Fibroblast of lung (primary cell): Measurements from ENCODE around the gene PKIG. TPM values are rescaled to one million over a fixed set of nuclear protein-coding genes. Genes with fewer than 3 reads are reported as not detected.
"Not testable (repeated sequence)": the region's sequence is repeated elsewhere in the genome, so short reads cannot be mapped to it uniquely, and the experiment has no call there.

ENCODE experiments used
- DNase-seq, 2 donors: peaks; one replicate each; pipeline versions ENCODE4 v3.0.0 to v3.0.0-alpha.2; 2010; ENCODE audit warnings: low read depth in 2 of 2
- H2AFZ ChIP-seq: 2 replicates; pipeline ENCODE4 v1.5.1; 2012; ENCODE audit warnings: low read length, control low read depth, inconsistent platforms
- H3K27ac ChIP-seq: 2 replicates; pipeline ENCODE4 v1.5.1; 2011; ENCODE audit warnings: low read length, control low read depth; ENCODE audit not compliant: insufficient read depth
- H3K27me3 ChIP-seq: 2 replicates; pipeline ENCODE4 v1.5.1; 2011; ENCODE audit warnings: mild to moderate bottlenecking, low read length; ENCODE audit not compliant: control insufficient read depth, insufficient read depth
- H3K36me3 ChIP-seq: 2 replicates; pipeline ENCODE4 v1.5.1; 2011; ENCODE audit warnings: low read length; ENCODE audit not compliant: control insufficient read depth, insufficient read depth
- H3K4me1 ChIP-seq: 2 replicates; pipeline ENCODE4 v1.5.1; 2011; ENCODE audit warnings: low read length; ENCODE audit not compliant: control insufficient read depth, insufficient read depth; ENCODE audit errors: extremely low read depth
- H3K4me2 ChIP-seq: 2 replicates; pipeline ENCODE4 v1.5.1; 2011; ENCODE audit warnings: low read length, control low read depth; ENCODE audit not compliant: insufficient read depth; ENCODE audit errors: extremely low read depth
- H3K4me3 ChIP-seq, 4 experiments: fragments of 200-600 bp in 1 of 4; sonication (generic) in 1 of 4; replicated peaks in 1 of 4; 2 replicates each; pipeline ENCODE4 v1.5.1; 2011 to 2016; ENCODE audit warnings: low read length in 4 of 4, low read depth in 3 of 4, mild to moderate bottlenecking in 3 of 4, control low read depth in 2 of 4, inconsistent platforms in 1 of 4, mixed read lengths in 1 of 4; ENCODE audit not compliant: insufficient read depth in 1 of 4; ENCODE audit errors: control extremely low read depth in 1 of 4
- H3K79me2 ChIP-seq: 2 replicates; pipeline ENCODE4 v1.5.1; 2012; ENCODE audit warnings: mild to moderate bottlenecking, low read length, inconsistent platforms; ENCODE audit not compliant: control insufficient read depth, insufficient read depth
- H3K9ac ChIP-seq: 2 replicates; pipeline ENCODE4 v1.5.1; 2011; ENCODE audit warnings: mild to moderate bottlenecking, low read length, control low read depth; ENCODE audit not compliant: insufficient read depth
- H3K9me3 ChIP-seq: 2 replicates; pipeline ENCODE4 v1.5.1; 2012; ENCODE audit warnings: low read depth, low read length; ENCODE audit not compliant: control insufficient read depth, insufficient read depth
- H4K20me1 ChIP-seq: 2 replicates; pipeline ENCODE4 v1.5.1; 2011; ENCODE audit warnings: low read length; ENCODE audit not compliant: control insufficient read depth, insufficient read depth; ENCODE audit errors: extremely low read depth
- EZH2 ChIP-seq: IDR thresholded peaks from 2 replicates; pipeline ENCODE4 v1.5.1; 2012; ENCODE audit warnings: low read length, control low read depth, mild to moderate bottlenecking; ENCODE audit errors: missing control alignments
- polyA plus RNA-seq, 2 donors: library from polyadenylated mRNA; depleted of rRNA in 1 of 2; stranded (reverse) in 1 of 2; unstranded in 1 of 2; fragments of >200 nt; gene quantifications; 2 replicates each; pipeline ENCODE4 v1.2.1, GENCODE V29; 2011 to 2012; ENCODE audit warnings: missing spikeins in 1 of 2
- total RNA-seq: library from RNA; depleted of rRNA; stranded (reverse); fragments of >200 nt; gene quantifications from 2 replicates; pipeline ENCODE4 v1.2.1, GENCODE V29; 2014
- TF ChIP-seq, protein P1 (sequence below), 2 donors: IDR thresholded peaks in 1 of 2; conservative IDR thresholded peaks in 1 of 2; 1 replicate in 1 of 2; 2 replicates in 1 of 2; pipeline ENCODE4 v1.5.1; 2011 to 2012; ENCODE audit warnings: low read length in 2 of 2, control low read depth in 1 of 2, inconsistent platforms in 1 of 2, low read depth in 1 of 2, mild to moderate bottlenecking in 1 of 2

The PKIG gene
- total and polyA plus RNA-seq, 2 donors (not counting 1 experiment from before 2014, with no cell fraction given): 192 to 234 TPM

DNA sequence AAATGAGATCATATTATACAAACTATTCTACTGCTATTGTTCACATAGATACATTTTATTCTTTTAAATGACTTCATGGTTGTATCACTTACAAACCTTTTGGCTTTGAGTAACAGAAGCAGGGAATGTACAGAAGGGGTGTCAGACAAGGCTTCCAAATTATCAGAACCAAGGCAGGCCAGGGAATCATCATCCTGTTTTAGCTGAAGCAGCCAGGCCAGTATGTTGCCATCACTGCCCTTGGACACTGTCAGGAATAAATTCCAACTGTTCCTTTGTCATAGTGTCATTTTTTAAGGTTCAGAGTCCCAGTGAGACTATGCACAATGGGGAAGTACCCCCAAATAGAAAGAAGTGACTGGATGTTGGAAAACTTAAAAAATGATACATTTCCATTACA is 23.1 kb upstream of the PKIG start:
- Histone ChIP-seq H3K27ac (no peak overlapping the region), H3K79me2 (no peaks in the 10 kb centered on the region), H3K9me3 (no peaks in the 10 kb centered on the region), H2AFZ (no peak overlapping the region), H4K20me1 (no peaks in the 10 kb centered on the region), H3K4me1 (peaks cover 2% of the 10 kb centered on the region), H3K27me3 (no peaks in the 10 kb centered on the region), H3K36me3 (no peaks in the 10 kb centered on the region), H3K9ac (no peak overlapping the region), H3K4me2 (no peak overlapping the region), H3K4me3 (no peak overlapping the region)
- TF ChIP-seq, protein P1, sequence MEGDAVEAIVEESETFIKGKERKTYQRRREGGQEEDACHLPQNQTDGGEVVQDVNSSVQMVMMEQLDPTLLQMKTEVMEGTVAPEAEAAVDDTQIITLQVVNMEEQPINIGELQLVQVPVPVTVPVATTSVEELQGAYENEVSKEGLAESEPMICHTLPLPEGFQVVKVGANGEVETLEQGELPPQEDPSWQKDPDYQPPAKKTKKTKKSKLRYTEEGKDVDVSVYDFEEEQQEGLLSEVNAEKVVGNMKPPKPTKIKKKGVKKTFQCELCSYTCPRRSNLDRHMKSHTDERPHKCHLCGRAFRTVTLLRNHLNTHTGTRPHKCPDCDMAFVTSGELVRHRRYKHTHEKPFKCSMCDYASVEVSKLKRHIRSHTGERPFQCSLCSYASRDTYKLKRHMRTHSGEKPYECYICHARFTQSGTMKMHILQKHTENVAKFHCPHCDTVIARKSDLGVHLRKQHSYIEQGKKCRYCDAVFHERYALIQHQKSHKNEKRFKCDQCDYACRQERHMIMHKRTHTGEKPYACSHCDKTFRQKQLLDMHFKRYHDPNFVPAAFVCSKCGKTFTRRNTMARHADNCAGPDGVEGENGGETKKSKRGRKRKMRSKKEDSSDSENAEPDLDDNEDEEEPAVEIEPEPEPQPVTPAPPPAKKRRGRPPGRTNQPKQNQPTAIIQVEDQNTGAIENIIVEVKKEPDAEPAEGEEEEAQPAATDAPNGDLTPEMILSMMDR (conservative IDR thresholded peaks at IDR 0.05 in 1 of 2, IDR thresholded peaks at IDR 0.05 in 1 of 2; ENCODE audit: low read depth in 1 of 2, low read length in 2 of 2): no peak
- no peak for TF ChIP-seq EZH2
- no peak for DNase-seq

DNA sequence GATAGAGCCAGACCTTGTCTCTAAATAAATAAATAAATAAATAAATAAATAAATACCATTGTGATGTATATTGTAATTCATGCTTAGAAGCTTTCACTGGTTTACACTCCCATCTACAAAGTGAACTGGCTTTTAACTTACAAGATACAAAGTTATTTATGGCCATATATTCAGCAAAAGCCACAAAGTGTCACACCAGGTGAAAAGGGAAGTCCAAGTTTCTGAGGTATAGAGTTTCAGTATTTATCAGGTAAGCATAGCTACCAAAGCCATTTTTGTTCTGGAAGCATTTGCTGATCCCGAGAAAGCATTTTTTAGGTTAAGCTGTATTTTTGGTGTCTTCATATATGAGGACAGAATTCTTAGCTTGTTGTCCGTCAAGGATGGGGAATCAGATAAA is 22.1 kb upstream of the PKIG start:
- no peak overlapping the region for H3K4me2 ChIP-seq
- no peak overlapping the region for H3K27ac ChIP-seq
- no peak overlapping the region for H3K4me3 ChIP-seq
- no peak overlapping the region for H2AFZ ChIP-seq
- H3K4me1 ChIP-seq: peaks cover 2% of the 10 kb centered on the region
- H3K36me3 ChIP-seq: no peaks in the 10 kb centered on the region
- H3K27me3 ChIP-seq: no peaks in the 10 kb centered on the region
- H3K9me3 ChIP-seq: no peaks in the 10 kb centered on the region
- no peaks in the 10 kb centered on the region for H4K20me1 ChIP-seq
- H3K9ac ChIP-seq: no peak overlapping the region
- H3K79me2 ChIP-seq: no peaks in the 10 kb centered on the region
- TF ChIP-seq EZH2: no peak
- TF ChIP-seq, protein P1 (conservative IDR thresholded peaks at IDR 0.05 in 1 of 2, IDR thresholded peaks at IDR 0.05 in 1 of 2; ENCODE audit: low read depth in 1 of 2, low read length in 2 of 2): no peak
- no peak for DNase-seq

DNA sequence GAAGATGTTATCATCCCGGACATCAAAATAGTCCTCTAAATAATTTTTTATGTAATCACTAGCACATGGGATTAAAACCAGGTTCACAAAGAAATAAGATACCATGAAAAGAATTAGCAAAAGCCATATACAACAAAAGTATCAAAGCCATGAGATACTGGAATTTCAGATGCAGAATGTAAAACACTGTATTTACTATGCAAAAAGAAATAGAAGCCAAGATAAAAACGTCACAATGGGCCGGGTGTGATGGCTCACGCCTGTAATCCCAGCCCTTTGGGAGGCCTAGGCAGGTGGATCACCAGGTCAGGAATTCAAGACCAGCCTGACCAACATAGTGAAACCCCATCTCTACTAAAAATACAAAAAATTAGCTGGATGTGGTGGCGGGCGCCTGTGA is 21.6 kb upstream of the PKIG start:
- H3K27ac ChIP-seq, H4K20me1 ChIP-seq, H2AFZ ChIP-seq, DNase-seq, H3K36me3 ChIP-seq, H3K4me3 ChIP-seq, H3K4me1 ChIP-seq, H3K79me2 ChIP-seq, H3K4me2 ChIP-seq, H3K9me3 ChIP-seq, H3K27me3 ChIP-seq, H3K9ac ChIP-seq: not testable (repeated sequence)
